GM12891 (cell line): ENCODE data around the gene NRSN1.
"Not testable (repeated sequence)": the region's sequence is repeated elsewhere in the genome, so short reads cannot be mapped to it uniquely, and the experiment has no call there.

Experiments
- DNase-seq: peaks from one replicate; pipeline ENCODE4 v3.0.0; 2011; ENCODE audit warnings: low spot score; ENCODE audit not compliant: insufficient read length
- FAIRE-seq: peaks from 2 replicates; lab custom pipeline; 2011; peaks lifted over from hg19 to GRCh38; lab: Jason Lieb, UNC
- PAX5 ChIP-seq: IDR thresholded peaks from 2 replicates; pipeline ENCODE4 v1.6.1; 2011; ENCODE audit warnings: low read length, moderate library complexity, mild to moderate bottlenecking; ENCODE audit not compliant: insufficient read depth, severe bottlenecking
- POLR2A ChIP-seq: IDR thresholded peaks from 2 replicates; pipeline ENCODE4 v1.6.1; 2011; ENCODE audit warnings: low read depth, low read length, control low read depth
- POLR2AphosphoS5 ChIP-seq: IDR thresholded peaks from 2 replicates; pipeline ENCODE4 v1.6.1; 2011; ENCODE audit warnings: low read depth, low read length, control low read depth
- POU2F2 ChIP-seq: IDR thresholded peaks from 2 replicates; pipeline ENCODE4 v1.6.1; 2011; ENCODE audit warnings: low read depth, mild to moderate bottlenecking, control low read depth, low read length, moderate library complexity
- SPI1 ChIP-seq: IDR thresholded peaks from 2 replicates; pipeline ENCODE4 v1.6.1; 2011; ENCODE audit warnings: low read depth, low read length, control low read depth
- TAF1 ChIP-seq: IDR thresholded peaks from 2 replicates; pipeline ENCODE4 v1.6.1; 2011; ENCODE audit warnings: low read depth, low read length, control low read depth

NRSN1 gene

GRCh38 chr6:24139080-24139479 lies 13.1 kb downstream of the NRSN1 start:
- TF ChIP-seq TAF1: no peak
- TF ChIP-seq PAX5: no peak
- no peak for TF ChIP-seq POLR2AphosphoS5
- TF ChIP-seq SPI1: no peak
- TF ChIP-seq POU2F2: no peak
- no peak for TF ChIP-seq POLR2A
- DNase-seq (no peak), FAIRE-seq (no peak)

DNA sequence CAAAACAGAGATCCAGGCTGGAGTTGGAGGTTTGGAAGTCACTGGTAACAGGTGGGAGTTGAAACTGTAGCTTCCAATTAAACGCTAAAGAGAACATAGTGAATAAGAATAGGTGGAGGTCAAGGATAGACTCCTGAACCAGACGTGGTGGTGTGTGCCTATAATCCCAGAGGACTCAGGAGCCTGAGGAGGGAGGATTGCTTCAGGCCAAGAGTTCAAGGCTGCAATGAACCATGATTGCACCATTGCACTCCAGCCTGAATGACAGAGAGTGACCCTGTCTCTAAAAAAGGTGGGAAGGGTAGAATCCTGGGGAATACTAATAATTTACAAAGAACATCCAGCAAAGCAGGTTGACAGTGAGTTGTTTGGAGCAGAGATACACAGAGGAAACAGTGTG lies 13.6 kb downstream of the NRSN1 start:
- DNase-seq (no peak), FAIRE-seq (no peak)
- TF ChIP-seq TAF1 (no peak), POLR2AphosphoS5 (no peak), POLR2A (no peak), POU2F2 (no peak), SPI1 (no peak), PAX5 (no peak)

DNA sequence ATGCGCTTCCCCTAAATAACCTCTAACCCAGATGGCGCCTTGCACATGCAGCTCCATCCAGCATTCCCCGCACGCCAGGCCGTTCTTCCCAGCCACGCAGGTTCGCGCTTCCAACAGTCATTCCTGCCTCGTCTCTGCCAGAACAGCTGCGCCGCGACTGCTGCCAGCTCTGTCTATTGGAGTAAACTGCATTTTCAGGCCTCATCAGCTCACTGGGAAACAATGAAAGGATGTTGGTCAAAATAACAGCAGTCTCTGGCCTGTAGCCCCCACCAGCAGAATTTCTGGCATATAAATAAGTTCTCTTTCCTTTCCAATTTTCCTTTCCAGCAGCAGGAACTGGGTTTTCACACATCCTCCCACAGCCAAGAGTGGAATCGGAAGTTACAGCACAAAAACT lies 14.6 kb downstream of the NRSN1 start:
- DNase-seq (no peak), FAIRE-seq (no peak)
- TF ChIP-seq POLR2A: no peak
- no peak for TF ChIP-seq SPI1

DNA sequence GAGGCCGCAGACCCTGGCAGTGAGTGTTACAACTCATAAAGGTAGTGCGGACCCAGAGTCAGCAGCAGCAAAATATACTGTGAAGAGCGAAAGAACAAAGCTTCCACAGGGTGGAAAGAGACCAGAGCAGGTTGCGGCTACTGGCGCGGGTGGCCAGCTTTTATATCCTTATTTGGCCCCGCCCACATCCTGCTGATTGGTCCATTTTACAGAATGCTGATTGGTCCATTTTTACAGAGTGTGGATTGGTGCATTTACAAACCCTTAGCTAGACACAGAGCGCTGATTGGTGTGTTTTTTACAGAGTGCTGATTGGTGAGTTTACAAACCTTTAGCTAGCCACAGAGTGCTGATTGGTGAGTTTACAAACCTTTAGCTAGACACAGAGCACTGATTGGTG lies 16.7 kb downstream of the NRSN1 start:
- FAIRE-seq, DNase-seq: not testable (repeated sequence)

DNA sequence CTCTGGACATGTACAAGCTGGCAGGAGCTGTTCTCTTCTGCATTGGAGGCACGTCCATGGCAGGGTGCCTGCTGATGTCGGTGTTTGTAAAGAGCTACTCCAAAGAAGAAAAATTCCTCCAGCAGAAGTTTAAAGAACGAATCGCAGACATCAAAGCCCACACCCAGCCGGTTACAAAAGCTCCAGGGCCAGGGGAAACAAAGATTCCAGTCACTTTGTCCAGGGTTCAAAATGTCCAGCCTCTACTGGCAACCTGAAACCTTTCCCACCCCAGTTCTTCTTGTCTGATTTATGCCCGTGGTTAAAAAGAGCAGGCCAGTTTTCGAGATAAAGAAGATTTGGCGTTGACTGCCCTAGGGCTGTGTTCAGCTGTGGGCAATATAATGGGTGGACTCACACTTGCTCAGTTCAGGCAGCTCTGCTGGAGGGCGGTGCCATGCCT lies 19.7 kb downstream of the NRSN1 start:
- DNase-seq (no peak), FAIRE-seq (no peak)
- no peak for TF ChIP-seq PAX5
- TF ChIP-seq SPI1: no peak
- no peak for TF ChIP-seq POLR2A
- no peak for TF ChIP-seq TAF1
- TF ChIP-seq POLR2AphosphoS5: no peak
- TF ChIP-seq POU2F2: no peak

DNA sequence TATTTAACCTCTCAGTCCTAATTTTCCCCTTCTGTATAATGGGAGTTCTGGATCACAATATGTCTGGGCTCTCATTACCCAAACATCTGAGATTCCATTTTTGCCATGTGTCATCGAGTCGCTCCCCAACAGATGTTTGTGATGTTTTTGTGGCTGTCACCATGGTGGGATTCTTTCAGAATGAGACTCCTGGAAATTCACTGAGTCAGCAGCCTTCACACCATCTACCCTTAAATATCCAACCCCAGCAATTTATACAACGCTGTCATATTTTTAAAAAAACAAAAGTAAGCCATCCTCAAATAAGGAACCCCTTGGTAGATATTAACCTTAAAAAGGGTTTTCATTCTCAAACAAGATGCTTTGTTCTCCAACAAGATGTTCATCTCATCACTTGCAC lies 20.9 kb downstream of the NRSN1 start:
- no peak for DNase-seq
- TF ChIP-seq PAX5 (no peak), POLR2A (no peak)
- FAIRE-seq: no peak

GRCh38 chr6:24147511-24148153 lies 21.6 kb downstream of the NRSN1 start:
- FAIRE-seq (no peak), DNase-seq (no peak)
- TF ChIP-seq POU2F2: no peak
- no peak for TF ChIP-seq POLR2AphosphoS5
- no peak for TF ChIP-seq TAF1
- TF ChIP-seq POLR2A: no peak
- TF ChIP-seq PAX5: no peak
- no peak for TF ChIP-seq SPI1

- DNase-seq (no peak), FAIRE-seq (no peak)
- TF ChIP-seq PAX5: no peak
- TF ChIP-seq POLR2A: no peak
- TF ChIP-seq POLR2AphosphoS5: no peak
- no peak for TF ChIP-seq TAF1
- no peak for TF ChIP-seq POU2F2
- TF ChIP-seq SPI1: no peak
These were observed 22.1 kb downstream of the NRSN1 start for GRCh38 chr6:24148154-24148570.

DNA sequence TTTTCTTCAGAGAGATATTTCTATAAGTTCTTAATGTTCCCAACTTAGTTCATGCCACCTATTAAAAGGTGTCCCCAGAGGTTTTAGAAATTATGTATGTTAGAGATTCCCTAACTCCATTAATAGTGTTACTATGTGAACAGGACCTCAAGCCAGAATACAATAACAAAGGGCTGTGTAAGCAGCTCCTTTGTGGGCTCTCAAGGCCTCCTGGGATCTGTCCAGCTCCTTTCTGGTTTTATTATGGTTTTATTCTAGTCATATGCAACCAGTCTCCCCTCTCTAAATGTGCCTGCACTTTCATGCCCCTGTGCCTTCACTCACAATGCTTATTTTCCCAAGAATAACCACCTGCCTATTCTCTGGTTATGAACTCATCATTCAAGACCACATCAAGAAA lies 22.7 kb downstream of the NRSN1 start:
- FAIRE-seq (no peak), DNase-seq (no peak)
- TF ChIP-seq POLR2A: no peak
- TF ChIP-seq TAF1: no peak
- TF ChIP-seq POLR2AphosphoS5: no peak
- TF ChIP-seq PAX5: no peak
- no peak for TF ChIP-seq SPI1
- TF ChIP-seq POU2F2: no peak

- FAIRE-seq (no peak), DNase-seq (no peak)
- no peak for TF ChIP-seq POLR2AphosphoS5
- no peak for TF ChIP-seq PAX5
- no peak for TF ChIP-seq SPI1
- no peak for TF ChIP-seq POU2F2
- no peak for TF ChIP-seq POLR2A
- TF ChIP-seq TAF1: no peak
These were observed 23.3 kb downstream of the NRSN1 start for GRCh38 chr6:24149296-24149695.

DNA sequence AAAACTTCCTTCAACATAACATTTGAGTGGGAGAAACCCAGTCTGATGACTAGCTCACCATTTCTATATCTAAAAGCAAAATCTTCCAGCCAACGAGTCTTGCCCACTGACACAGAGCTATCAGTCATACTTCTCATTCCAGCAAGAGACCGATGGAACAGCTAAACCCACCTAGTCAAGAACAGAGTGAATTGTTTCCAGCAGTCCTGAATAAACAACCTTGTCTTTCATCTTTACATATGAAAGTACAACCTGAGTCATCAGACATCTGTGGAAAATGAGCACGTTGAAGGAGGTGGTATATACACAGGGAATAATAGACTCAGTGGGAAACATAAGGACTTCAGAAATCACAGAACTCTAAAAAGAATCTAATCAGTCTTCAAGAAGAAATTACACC lies 23.8 kb downstream of the NRSN1 start:
- DNase-seq (no peak), FAIRE-seq (no peak)
- TF ChIP-seq POLR2A (no peak), PAX5 (no peak), SPI1 (no peak), POLR2AphosphoS5 (no peak), TAF1 (no peak), POU2F2 (no peak)
